Dermis lymphatic vessel endothelial cell (primary cell): ENCODE results near the gene NAA35. TPM values are rescaled to one million over a fixed set of nuclear protein-coding genes. Genes with fewer than 3 reads are reported as not detected.

ENCODE experiments used
- total RNA-seq: library from RNA; depleted of rRNA; stranded (reverse); fragments of >200 nt; gene quantifications from 2 replicates; pipeline ENCODE4 v1.2.1, GENCODE V29; 2014

Gene NAA35
- total RNA-seq, result 18.1 and 21.1 TPM in 2 replicates

DNA sequence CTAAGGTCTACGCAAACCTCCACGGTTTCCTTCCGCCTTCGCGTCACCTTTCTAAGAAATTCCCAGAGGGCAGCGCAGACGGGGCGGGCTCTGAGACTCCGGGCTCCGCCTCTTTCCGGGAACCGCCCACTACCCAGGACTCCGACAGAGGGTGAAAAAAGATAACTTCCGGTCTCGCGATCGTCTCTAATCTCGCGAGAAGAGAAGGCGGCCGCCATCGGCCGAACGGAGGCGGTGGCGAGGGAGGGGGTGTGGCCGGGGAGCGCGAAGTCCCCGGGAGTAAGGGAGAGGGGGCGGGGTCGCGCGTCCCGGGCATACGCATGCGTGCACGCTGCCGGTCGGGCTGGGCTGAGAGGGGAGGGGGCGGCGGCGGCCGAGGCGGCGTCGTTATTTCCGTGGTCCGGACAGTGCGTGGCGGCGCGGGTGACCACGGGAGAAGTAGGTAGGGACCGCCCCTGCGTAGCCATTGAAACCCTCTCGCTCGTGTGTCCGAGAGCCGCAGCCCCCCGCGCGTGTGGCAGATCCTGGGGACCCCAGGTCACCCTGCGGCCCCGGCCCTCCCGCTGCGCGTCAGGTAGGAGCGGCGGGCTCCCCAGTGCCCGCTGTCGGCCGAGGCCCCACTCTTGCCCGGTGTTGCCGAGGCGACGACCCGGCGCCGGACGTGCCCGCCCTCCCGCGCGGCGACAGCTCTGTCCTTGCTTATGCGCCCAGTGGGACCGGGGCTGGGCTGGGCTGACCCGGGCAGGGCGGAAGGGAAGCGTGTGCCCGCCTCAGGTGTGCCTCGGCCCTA is at the start of gene NAA35:
Gene NAA35 (plus strand): TSS at position 315 of the 790 bp plus-strand sequence. CDS start 1,014 bp downstream, outside the sequence.

Other genes starting within 250 kb of the NAA35 start
- gene AGTPBP1, start 199.2 kb upstream of the NAA35 start, total RNA-seq, result 26.1 and 28.3 TPM in 2 replicates
- 12.2 and 26.6 TPM in 2 replicates for gene GOLM1, start 158.4 kb downstream of the NAA35 start, total RNA-seq